GM12873 (cell line): ENCODE data around the gene BCAR3.

Experiments
- CTCF ChIP-seq: IDR thresholded peaks from 2 replicates; pipeline ENCODE4 v1.5.1; 2012; ENCODE audit warnings: low read depth, mild to moderate bottlenecking, moderate library complexity, low read length, control low read depth; ENCODE audit not compliant: insufficient read depth; ENCODE audit errors: missing control alignments

The BCAR3 gene

DNA sequence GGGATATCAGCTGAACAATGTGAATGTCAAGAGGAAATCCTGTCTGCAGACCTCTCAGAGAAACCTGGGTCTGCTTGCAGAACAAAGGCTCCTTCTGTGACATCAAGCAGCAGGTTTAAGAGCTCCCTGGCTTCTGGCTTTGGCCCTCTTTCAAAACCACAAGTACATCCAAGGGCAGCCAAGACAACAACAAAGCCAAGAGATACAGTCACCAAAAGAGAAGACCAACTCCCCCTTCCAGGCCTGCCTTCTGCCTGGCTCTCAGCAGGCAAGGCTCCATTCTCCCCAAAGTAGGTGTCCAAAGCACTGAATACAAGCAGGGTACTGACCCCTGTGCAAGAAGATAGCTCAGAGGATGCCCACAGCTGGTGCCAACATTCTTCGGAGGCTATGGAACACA lies 11.5 kb downstream of the BCAR3 start:
- no peak for TF ChIP-seq CTCF

GRCh38 chr1:93669369-93669768 lies 12.3 kb downstream of the BCAR3 start:
- no peak for TF ChIP-seq CTCF

DNA sequence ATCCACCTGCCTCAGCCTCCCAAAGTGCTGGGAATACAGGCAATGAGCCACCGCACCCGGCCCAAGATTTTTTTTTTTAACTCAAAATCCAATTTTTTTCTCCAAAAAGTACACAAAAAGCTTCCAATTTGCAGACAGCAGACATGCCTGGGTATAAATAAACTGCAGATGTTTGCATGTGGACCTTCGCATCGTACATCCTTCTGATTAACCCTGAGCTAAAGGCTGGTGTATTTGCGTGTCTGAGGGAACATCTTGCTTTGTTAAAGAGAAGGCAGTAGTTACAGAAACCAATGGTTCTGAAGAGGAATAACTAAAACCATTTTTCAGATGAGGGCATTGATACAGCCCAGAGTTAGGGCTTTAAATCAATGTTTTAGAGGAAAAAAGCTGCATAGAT lies 12.7 kb downstream of the BCAR3 start:
- TF ChIP-seq CTCF, result no peak

- TF ChIP-seq CTCF, result no peak
Measured at GRCh38 chr1:93668121-93668520, 13.5 kb downstream of the BCAR3 start.

DNA sequence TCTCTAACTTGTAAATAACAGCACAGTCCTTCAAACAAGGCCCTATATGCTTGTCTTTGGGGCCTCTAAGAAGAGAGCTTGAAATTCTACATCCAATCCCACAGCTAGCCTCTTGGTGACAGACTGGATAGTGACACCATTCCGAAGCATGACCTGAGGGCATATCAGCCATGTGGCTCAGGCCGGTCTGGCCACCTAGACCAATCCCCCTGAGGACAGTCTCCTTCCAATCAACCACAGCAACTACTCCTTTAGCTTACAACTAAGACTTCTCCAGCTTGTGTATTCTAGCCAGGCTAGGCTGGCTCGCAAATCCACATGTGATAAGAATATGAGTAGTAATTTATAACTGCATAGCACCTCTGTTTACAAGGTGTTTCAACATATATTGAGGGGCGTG lies 14.0 kb downstream of the BCAR3 start:
- TF ChIP-seq CTCF, result no peak

- TF ChIP-seq CTCF, result no peak
Measured at GRCh38 chr1:93666613-93667384, 14.8 kb downstream of the BCAR3 start.

- TF ChIP-seq CTCF, result no peak
Measured at GRCh38 chr1:93665015-93665414, 16.6 kb downstream of the BCAR3 start.
